ENCODE measurements around the gene ABAT.

- TF ChIP-seq EP300 (IDR thresholded peaks at IDR 0.05) (no peak), POLR2A (IDR thresholded peaks at IDR 0.05; ENCODE audit: low read depth) (no peak), POLR2AphosphoS5 (IDR thresholded peaks at IDR 0.05) (peak; percentile 84 to 98)
These were observed 123.2 kb downstream of the ABAT start, which contains the start of the genes PMM2 and TMEM186 for GRCh38 chr16:8797364-8798173.

All from esophagus muscularis mucosa (tissue), 3 donors.